Measurements from ENCODE around the gene GEMIN5. TPM values are rescaled to one million over a fixed set of nuclear protein-coding genes. Genes with fewer than 3 reads are reported as not detected.

The GEMIN5 gene
- total and polyA plus RNA-seq, 2 of the 13 experiments (the other 11 are each of a cell fraction or from before 2014, with no cell fraction given) = 6.6 to 28.6 TPM

- no peak for FAIRE-seq
- no peak for DNase-seq (ENCODE audit: low spot score)
- BruUV-seq (replicated peaks) = no TSS peak
- Histone ChIP-seq H3K27ac (ENCODE audit: extremely low read length, insufficient read depth, low read length) (no peak overlapping the region), H3K9me3 (ENCODE audit: low read length) (no peaks in the 10 kb centered on the region), H3K27me3 (ENCODE audit: control insufficient read depth in 1 of 2, insufficient read depth in 2 of 2, low read length in 2 of 2) (no peaks in the 10 kb centered on the region), H3K79me2 (ENCODE audit: insufficient read depth, low read length) (no peaks in the 10 kb centered on the region), H3K9ac (ENCODE audit: insufficient read depth, low read depth, low read length) (no peak overlapping the region), H3K4me2 (ENCODE audit: low read depth, low read length) (no peak overlapping the region), H3K36me3 (replicated peaks in 1 of 2; ENCODE audit: control insufficient read depth in 1 of 2, insufficient read depth in 2 of 2, low read length in 2 of 2) (peaks cover 0 to 21% of the 10 kb centered on the region in 2 experiments; a peak in 4 of 5 replicates), H4K20me1 (ENCODE audit: insufficient read depth, low read length) (no peaks in the 10 kb centered on the region), H3K4me3 (replicated peaks in 1 of 3; ENCODE audit: insufficient read depth in 1 of 3, low read depth in 2 of 3, low read length in 3 of 3) (no peak overlapping the region), H3K4me1 (ENCODE audit: insufficient read depth, low read length) (peaks cover 19% of the 10 kb centered on the region), H2AFZ (ENCODE audit: low read length) (no peak overlapping the region)
- ChIA-PET POLR2A (no interaction called here), CTCF (ENCODE audit: low intra/inter-chr PET ratio, low total read pairs) (no interaction called here)
- in situ Hi-C loops (cut with HindIII; ENCODE audit: extremely low pct_ligation_motif_present, low pct_unique_long_range_greater_than_20kb) = no loop called here
- no peak for ATAC-seq
- no peak for TF ChIP-seq MYNN (CRISPR knock-in tag; IDR thresholded peaks at IDR 0.05; ENCODE audit: low read depth)
- TF ChIP-seq CHD2 (IDR thresholded peaks at IDR 0.05; ENCODE audit: low read depth, low read length) = no peak
- TF ChIP-seq HNRNPL (IDR thresholded peaks at IDR 0.05; ENCODE audit: low read depth, low read length) = no peak
- TF ChIP-seq ZSCAN29 (CRISPR knock-in tag; conservative IDR thresholded peaks at IDR 0.05) = no peak
- TF ChIP-seq ZNF770 (CRISPR knock-in tag; IDR thresholded peaks at IDR 0.05) = no peak
- no peak for TF ChIP-seq PAF1 (CRISPR knock-in tag; IDR thresholded peaks at IDR 0.05)
- no peak for TF ChIP-seq PHF20 (CRISPR knock-in tag; IDR thresholded peaks at IDR 0.05)
- 96% methylated on average over 5 of the region's 5 CpGs for WGBS (ENCODE audit: low lambda C conversion rate)
- intact Hi-C loops (cut with micrococcal nuclease; ENCODE audit: unreplicated experiment) = no loop called here
These were observed 30.9 kb upstream of the GEMIN5 start for GRCh38 chr5:154968953-154969352.

Data from HepG2 (cell line).